GM10266 (cell line): Measurements from ENCODE around the gene SS18L1.

ENCODE experiments used
- DNase-seq: peaks from one replicate; pipeline ENCODE4 v3.0.0; 2012; ENCODE audit errors: extremely low spot score
- TF ChIP-seq, protein P1 (sequence below): IDR thresholded peaks from 2 replicates; pipeline ENCODE4 v1.5.1; 2012; ENCODE audit warnings: mild to moderate bottlenecking, low read depth; ENCODE audit not compliant: control insufficient read depth, insufficient read depth; ENCODE audit errors: missing control alignments

The SS18L1 gene

DNA sequence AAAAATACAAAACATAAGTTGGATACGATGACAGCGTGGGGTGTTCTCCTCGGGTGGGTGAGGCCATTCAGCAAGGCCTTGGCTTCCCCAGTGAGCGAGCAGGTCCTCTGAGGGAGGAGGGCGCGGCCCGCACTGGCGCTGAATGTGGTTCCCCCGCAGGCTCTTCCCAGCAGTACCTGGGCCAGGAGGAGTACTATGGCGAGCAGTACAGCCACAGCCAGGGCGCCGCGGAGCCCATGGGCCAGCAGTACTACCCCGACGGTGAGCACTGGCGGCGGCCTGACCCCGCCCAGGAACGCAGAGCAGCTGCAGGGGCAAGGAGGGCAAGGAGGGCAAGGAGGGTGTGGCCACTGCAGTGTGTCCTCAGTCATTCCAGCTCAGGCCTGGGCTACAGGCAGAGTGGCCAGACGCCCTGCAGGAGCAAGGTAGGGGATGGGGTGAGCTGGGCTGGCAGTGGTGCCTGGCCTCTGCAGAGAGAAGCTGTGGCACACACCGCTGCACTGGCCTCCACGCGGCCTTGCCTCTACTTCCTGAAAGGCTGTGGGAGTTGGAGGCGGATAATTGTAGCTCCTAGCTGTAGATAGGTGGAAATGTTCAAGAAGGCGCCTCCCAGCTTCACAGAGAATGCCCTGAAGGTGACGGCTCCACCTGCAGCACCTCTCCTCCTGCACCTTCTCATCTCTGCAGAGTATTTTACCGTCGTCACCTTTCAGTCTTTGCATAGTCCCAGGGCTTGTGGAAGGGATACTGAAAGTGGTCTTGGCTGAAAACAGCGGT is 20.6 kb downstream of the SS18L1 start:
- no peak for DNase-seq
- TF ChIP-seq, protein P1, sequence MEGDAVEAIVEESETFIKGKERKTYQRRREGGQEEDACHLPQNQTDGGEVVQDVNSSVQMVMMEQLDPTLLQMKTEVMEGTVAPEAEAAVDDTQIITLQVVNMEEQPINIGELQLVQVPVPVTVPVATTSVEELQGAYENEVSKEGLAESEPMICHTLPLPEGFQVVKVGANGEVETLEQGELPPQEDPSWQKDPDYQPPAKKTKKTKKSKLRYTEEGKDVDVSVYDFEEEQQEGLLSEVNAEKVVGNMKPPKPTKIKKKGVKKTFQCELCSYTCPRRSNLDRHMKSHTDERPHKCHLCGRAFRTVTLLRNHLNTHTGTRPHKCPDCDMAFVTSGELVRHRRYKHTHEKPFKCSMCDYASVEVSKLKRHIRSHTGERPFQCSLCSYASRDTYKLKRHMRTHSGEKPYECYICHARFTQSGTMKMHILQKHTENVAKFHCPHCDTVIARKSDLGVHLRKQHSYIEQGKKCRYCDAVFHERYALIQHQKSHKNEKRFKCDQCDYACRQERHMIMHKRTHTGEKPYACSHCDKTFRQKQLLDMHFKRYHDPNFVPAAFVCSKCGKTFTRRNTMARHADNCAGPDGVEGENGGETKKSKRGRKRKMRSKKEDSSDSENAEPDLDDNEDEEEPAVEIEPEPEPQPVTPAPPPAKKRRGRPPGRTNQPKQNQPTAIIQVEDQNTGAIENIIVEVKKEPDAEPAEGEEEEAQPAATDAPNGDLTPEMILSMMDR: no peak

DNA sequence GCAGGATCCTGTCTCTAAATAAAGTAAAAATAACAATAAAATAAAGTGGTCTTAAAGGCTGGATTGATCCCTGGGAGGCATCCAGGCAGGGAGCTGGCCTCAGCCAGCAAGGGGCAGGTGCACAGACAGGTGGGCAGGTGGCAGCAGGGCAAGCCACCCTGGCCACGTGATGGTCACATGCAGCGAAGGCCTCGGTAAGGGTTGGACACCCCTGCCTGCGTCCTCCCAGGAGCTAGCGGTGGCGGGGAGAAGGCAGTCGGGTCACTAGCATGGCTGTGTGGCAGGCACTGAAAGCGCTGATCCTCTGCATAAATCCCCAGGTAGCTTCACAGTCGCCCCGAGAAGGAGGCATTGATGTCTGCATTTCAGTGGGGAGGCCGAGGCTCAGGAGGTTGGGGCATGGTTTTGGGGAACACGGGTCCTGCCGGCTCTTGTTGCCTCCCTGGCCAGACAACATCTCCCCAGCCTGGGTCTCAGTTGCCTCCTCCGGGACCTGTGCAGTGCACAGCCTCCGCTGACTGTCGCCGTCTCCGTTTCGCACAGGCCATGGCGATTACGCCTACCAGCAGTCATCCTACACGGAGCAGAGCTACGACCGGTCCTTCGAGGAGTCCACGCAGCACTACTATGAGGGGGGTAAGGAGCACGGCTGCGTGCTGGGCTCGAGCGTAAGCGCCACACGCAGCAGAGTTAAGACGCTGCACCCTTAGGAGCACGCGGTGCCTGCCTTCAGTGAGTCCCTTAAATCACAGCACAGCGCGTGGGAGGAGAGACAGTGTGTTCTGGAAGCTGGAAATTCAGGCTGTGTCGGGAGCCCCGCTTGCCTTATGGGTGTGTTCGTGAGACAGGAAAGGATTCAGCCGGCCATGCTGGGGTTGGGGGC is 21.6 kb downstream of the SS18L1 start:
- no peak for DNase-seq
- TF ChIP-seq, protein P1: no peak

DNA sequence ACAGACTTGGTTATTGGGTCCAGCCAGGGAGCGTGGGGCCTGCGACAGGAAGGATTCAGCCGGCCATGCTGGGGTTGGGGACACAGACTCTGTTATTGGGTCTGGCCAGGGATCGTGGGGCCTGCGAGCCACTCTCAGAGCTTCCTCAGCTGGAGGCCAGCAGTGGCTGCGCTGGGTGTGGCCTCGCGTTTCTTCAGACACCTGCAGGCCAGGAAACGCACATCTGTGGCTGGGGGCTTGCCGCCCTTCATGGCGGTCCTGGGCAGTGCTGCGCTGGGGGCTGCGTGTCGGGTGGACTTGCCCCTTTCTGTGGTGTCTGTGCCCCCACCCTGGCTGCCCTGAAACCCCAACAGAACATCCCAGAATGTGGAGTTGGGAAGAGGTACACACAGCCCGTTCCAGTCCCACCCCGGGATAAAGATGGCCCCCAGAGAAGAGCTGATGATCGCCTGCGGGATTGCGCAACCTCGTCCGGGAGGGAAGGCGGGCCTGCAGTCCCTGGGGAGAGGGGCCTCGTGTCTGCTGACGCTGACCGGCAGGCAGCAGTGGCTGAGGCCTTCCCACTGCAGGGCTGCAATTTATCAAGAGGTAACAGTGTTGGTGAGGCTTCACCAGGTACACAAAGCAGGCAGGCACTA is 22.3 kb downstream of the SS18L1 start:
- DNase-seq: no peak
- TF ChIP-seq, protein P1: no peak

DNA sequence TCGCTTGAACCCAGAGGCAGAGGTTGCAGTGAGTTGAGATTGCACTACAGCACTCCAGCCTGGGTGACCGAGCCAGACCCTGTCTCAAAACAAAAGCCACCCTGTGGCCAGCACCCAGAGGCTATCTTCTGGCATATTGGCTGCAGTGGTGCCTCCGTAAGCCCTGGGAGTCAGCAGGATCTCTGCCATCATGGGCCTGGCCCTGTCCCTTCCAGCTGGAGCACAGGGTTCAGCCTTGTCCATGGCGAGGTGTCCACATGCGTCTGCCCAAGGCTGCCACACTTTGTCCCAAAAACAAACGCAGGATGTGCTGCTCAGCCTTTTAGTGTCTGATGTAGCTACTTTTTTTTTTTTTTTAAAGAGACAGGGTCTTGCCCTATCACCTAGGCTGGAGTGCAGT is 23.9 kb downstream of the SS18L1 start:
- TF ChIP-seq, protein P1: no peak

DNA sequence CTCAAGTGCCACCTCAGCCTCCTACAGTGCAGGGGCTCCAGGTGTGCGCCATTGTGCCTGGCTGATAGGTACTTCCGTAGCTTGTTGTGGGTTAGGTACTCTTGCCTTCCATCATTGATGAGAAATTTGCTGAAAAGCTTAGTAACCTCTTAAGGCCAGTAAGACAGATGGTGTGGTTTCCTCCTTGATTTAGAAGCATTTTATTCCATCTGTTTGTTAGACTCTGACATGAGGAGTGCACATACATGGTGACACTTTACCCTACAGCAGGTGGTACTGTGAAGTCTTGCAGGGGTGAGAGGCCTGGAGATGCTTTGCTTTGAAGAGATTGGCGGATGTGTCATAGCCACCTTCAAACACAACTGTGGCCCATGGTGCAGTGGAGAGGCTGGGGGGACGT is 24.5 kb downstream of the SS18L1 start:
- DNase-seq: no peak
- TF ChIP-seq, protein P1: no peak

More for the DNA sequence above, 23.9 kb downstream of the SS18L1 start:
- no peak for DNase-seq

DNA sequence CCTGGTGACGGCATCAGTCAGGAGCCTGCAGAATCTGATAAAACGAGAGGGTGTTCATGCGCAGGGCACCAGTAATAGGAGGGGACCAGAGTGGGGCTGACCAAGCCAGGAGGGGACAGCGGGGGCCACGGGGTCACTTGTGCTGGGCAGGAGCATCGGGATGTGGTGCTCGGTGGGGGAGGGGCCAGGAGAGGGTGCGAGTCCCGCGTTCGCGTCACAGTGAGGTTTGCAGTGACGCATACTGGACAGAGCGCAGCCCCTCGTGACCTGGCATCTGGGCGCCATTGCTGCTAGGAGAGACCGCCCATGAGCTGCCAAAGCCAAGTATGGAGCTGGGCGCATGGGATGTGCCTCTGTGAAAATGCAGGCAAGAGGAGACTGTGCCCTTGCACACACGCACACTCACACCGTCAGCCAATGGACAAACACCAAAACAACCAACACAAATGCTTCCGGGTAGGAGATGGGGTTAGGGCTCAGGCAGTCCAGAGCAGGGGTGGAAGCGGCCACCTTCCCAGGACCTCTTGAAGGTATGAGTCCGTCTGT is 25.4 kb downstream of the SS18L1 start:
- DNase-seq: no peak
- TF ChIP-seq, protein P1: no peak

DNA sequence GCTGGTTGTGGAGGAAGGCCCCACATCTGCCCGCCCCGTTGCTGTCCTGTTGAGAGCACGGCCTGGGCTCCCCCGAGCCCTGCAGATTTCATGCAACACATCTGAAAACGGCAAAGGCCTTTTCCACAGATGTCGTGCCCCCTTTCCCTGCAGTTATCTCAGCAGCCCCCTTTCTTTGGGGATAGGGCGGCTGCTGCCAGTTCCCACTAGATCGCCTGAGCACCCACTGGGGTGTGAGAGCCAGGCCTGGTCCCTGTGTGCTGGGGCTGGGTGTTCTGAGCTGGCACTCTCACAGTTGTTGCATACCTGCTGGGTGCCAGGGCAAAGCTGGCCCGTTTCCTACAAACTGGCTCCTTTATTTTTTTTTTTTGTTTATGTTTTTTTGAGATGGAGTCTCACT is 27.0 kb downstream of the SS18L1 start:
- no peak for DNase-seq
- TF ChIP-seq, protein P1: no peak
